ENCODE results near the gene DYNLT2B.
A peak's percentile ranks its signal among the peaks of the same experiment; 100 is the strongest.
"Not testable (repeated sequence)": the region's sequence is repeated elsewhere in the genome, so short reads cannot be mapped to it uniquely, and the experiment has no call there.

Gene DYNLT2B

DNA sequence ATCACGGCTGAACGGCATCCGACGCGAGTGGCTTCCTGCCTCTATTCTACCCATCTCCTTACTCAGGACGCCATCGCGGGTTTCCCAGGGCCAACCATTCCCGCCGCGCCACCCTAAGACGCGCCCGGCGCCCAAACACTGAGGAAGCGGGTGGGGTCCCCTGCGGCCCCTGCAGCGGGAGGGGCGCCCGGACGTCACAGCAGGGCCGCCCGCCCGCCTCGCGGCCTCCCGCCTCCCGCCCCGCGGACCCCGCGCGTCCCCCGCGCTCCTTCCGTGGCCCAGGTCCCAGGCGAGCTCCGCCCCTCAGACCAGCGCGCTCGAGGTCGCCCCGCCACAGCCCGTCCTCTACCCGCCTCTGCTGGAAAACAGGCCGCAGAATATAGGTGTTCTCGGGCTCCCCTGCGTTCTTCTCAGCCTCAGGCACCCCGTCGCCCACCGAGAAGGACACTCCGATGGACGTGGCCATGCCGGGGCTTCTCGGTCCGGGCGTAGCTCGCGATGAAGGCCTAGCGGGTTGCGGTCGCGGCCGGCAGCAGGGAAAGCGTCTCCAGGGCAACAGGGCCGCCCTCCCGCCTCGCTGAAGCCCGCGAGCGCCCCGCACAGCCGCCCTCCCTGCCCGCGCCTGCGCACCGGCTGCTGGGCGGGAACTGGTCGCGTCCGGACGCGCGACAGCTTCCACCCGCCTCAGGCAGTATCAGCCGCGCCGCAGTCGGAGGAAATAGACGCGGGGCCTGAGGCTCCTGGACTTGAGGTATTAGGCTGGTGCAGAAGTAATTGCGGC, at the start of gene DYNLT2B:
Gene DYNLT2B, minus strand, starts transcription at position 554 of the 781 bp plus-strand sequence. Its CDS starts 88 bp downstream, at position 466.
- TF ChIP-seq, protein P1, sequence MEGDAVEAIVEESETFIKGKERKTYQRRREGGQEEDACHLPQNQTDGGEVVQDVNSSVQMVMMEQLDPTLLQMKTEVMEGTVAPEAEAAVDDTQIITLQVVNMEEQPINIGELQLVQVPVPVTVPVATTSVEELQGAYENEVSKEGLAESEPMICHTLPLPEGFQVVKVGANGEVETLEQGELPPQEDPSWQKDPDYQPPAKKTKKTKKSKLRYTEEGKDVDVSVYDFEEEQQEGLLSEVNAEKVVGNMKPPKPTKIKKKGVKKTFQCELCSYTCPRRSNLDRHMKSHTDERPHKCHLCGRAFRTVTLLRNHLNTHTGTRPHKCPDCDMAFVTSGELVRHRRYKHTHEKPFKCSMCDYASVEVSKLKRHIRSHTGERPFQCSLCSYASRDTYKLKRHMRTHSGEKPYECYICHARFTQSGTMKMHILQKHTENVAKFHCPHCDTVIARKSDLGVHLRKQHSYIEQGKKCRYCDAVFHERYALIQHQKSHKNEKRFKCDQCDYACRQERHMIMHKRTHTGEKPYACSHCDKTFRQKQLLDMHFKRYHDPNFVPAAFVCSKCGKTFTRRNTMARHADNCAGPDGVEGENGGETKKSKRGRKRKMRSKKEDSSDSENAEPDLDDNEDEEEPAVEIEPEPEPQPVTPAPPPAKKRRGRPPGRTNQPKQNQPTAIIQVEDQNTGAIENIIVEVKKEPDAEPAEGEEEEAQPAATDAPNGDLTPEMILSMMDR (IDR thresholded peaks at IDR 0.05; ENCODE audit: borderline replicate concordance, insufficient read depth, low read depth, low read length) = 0 out of 2 replicates have a peak, but pooled peaks have one; percentile 7
- H3K4me3 ChIP-seq (ENCODE audit: low read depth, low read length) = peak within 1 kb of the TSS; percentile 93

DNA sequence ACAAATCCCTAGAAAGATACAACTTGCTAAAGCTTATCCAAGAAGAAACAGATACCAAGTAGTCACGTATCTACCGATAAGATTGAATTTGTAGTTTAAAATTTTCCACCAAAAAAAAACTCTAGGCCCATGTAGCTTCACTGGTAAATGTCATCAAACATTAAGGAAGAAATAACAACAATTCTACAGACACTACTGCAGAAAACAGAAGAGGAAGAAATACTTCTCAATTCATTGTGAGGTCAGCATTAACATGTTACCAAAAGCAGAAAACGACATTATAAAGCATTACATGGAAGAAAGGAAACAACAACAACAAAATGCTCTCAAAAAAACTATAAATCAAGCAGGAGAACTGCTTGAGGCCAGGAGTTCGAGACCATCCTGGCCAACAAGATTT, 47.7 kb upstream of the DYNLT2B start:
- TF ChIP-seq, protein P1 (IDR thresholded peaks at IDR 0.05; ENCODE audit: borderline replicate concordance, insufficient read depth, low read depth, low read length) = no peak
- H3K4me3 ChIP-seq (ENCODE audit: low read depth, low read length) = no peak overlapping the region

DNA sequence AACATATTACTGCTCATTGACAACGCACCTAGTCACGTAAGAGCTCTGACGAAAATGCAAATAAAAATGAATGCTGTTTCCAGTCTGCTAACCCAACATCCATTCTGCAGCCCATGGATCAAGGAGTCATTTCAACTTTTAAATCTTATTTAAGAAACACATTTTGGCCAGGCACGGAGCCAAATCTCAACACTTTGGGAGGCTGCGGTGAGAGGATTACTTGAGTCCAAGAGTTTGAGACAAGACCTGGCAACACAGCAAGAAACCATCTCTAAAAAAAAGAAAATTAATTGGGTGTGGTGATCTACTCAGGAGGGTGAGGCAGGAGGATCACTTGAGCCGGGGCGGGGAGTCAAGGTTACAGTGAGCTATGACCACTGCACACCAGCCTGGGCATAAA, 42.5 kb upstream of the DYNLT2B start:
- H3K4me3 ChIP-seq (ENCODE audit: low read depth, low read length) = no peak overlapping the region
- TF ChIP-seq, protein P1 (IDR thresholded peaks at IDR 0.05; ENCODE audit: borderline replicate concordance, insufficient read depth, low read depth, low read length) = no peak

DNA sequence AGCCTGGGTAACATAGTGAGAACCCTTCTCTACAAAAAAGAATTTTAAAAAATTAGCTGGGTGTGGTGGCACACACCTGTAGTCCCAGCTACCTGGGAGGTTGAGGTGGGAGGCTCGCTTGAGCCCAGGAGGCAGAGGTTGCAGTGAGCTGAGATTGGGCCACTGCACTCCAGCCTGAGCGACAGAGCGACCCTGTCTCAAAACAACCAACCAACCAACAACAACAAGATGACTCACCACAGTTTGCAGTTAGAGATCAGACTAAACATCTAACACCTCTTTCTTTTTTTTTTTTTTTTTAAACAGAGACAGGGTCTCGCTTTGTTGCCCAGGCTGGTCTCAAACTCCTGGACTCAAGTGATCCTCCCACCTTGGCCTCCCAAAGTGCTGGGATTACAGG, 40.5 kb upstream of the DYNLT2B start:
- H3K4me3 ChIP-seq (ENCODE audit: low read depth, low read length) = not testable (repeated sequence)

DNA sequence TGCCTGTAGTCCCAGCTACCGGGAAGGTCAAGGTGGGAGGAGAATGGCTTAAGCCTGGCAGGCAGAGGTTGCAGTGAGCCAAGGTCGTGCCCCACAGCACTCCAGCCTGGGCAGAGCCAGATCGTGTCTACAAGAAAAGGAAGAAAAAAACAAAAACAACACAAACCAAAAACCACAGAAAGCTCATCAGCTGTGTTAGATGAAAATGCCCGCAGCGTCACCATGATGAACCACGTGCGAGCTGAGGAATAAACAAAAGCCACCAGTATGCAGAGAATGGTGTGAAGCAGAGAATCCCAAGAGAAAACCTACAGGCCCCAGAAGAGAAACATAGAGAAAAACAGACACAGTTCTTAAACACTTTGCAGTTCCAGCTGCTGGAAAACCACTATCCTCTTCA, 39.9 kb upstream of the DYNLT2B start:
- H3K4me3 ChIP-seq (ENCODE audit: low read depth, low read length) = no peak overlapping the region
- TF ChIP-seq, protein P1 (IDR thresholded peaks at IDR 0.05; ENCODE audit: borderline replicate concordance, insufficient read depth, low read depth, low read length) = no peak

DNA sequence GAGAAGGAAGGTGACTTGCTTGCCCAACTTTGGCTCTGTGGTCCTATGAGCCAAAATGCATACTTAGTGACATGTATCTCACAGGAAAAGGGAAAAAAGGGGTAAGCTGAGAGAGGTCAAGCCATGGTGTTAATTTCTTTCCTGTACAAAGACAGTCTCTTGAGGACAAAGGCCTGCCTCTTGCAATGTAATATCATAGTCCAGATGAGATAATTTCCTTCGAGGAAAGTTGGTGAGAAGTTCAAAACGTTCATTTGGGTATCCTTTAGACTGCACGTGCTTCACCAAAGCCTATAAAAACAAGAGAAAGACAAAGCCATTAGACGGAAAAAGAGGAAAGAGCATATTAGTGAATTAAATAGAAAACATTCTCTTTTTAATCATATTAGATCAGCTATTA, 38.5 kb upstream of the DYNLT2B start:
- TF ChIP-seq, protein P1 (IDR thresholded peaks at IDR 0.05; ENCODE audit: borderline replicate concordance, insufficient read depth, low read depth, low read length) = no peak
- no peak overlapping the region for H3K4me3 ChIP-seq (ENCODE audit: low read depth, low read length)

DNA sequence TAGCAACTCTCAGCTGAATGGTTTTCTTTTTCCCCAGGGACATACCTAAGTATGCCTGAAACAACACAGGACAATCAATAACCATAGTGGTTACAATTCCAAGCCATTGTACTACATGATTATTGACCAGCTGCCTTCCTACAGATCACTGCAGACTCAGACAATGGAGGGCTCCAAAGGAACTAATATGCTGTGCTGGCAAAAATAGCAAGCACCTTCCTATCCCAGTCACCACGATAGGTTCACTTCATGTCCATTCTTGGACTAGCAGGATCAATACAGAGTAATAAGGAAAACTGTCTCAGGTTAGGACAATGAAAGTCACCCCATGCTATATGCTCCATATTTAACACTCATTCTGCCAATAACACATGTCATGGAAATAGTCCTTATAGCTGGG, 37.6 kb upstream of the DYNLT2B start:
- TF ChIP-seq, protein P1 (IDR thresholded peaks at IDR 0.05; ENCODE audit: borderline replicate concordance, insufficient read depth, low read depth, low read length) = no peak
- no peak overlapping the region for H3K4me3 ChIP-seq (ENCODE audit: low read depth, low read length)
